Epidermal melanocyte (primary cell): ENCODE measurements around the gene GLDC.
"Not testable (repeated sequence)": the region's sequence is repeated elsewhere in the genome, so short reads cannot be mapped to it uniquely, and the experiment has no call there.

Experiments used
- DNase-seq: peaks from one replicate; pipeline ENCODE4 v3.0.0; 2011; ENCODE audit warnings: low spot score; ENCODE audit not compliant: insufficient read length

Gene GLDC

DNA sequence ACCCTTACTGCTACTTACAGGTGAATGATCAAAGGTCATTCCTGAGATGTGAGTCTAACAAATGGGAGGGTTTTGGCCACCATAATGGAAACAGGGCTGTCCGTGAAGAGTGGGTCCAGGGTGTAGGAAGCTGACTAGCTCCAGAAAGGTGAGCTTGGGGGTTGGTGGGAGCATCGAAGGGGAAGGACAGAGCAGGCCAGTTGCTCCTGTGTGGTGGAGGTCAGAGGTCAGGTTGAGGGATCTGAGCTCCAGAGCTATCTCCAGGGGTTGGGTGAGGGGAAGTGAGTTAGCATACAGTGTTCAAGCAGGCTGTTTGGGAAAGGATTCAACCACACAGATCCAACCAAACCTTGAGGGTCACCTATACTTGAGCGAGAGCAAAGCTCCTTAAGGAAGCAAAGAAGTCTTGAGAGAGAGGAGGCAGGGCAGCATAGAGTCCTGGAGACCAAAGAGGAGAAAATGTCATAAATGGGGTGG lies 18.7 kb upstream of the GLDC start:
- DNase-seq, result no peak

GRCh38 chr9:6660512-6660911 lies 15.0 kb upstream of the GLDC start:
- DNase-seq, result no peak

DNA sequence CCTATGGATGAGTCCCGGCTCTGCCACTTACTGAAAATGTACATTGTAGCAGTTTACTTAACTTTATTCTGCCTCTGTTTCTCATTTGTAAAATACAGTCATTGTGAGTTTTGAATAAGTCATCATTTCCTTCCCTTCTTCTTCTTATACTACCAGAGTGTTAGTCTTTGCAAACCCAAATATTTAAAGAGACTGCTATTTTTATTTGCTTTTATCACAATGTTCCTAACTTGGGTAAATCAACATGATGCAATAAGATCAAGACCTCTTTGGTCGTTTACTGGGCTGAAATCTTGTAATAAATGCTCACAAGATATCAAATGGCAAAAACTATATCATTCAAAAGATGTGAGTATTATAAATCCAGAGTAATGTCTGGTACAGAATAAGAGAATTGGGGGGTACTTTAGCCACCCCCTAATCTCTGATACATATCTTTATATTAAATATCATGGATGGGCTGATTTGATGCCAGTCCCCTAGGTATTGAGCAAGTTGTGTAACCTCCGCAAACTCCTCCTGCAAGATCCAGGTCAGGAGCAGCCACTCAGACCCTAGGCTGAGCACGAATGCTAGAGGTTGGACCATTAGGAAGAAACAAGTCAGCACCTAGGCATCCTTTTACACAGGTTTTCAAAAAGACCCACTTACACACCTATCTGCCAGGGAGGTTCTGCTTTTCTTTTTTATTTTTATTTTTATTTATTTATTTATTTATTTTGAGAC lies 13.3 kb upstream of the GLDC start:
- DNase-seq, result no peak

DNA sequence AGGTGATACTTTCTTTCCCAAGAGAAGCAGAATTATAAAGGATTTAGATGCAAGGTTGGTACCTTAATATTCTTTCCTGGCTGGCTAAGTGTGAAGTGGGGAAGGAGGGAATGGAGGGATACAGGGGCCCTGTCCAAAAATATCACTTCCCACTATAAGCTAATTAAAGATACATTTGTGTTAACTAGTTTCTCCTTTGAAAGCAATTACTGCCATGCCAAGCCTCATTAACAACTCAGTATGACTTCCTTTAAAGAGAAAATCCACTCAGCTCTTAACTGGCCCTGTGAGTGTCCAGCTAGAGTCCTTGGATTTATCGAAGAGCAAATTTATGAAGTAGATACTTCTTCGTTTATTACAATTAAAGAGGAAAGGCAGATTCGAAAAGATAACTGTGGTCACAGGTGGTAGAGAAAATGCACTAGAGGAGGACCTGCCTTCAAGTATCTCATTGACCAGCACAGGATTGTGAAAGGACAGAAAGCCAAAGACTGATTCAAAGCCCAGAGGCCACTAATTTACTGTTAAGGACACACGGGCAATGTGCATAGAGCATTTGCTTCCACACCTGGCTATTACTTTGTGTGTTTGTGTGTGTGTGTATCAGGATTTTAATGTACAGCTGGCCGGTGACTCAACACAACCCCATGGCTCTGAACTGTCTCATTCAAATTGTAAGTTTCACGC lies 11.2 kb upstream of the GLDC start:
- DNase-seq, result no peak

DNA sequence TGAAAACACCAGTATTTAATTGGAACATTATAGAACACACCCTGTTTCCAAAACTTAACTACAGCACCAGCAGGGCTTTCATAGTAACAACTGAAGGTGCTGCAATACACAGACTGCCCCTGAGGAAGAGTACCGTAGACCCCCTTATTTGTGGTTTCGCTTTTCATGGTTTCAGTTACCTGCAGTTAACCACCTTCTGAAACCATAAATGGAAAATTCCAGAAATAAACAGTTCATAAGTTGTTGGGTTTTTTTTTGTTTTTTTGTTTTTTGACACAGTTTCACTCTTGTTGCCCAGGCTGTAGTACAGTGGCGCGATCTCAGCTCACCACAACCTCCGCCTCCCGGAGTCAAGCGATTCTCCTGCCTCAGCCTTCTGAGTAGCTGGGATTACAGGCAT lies 9.5 kb upstream of the GLDC start:
- no peak for DNase-seq

DNA sequence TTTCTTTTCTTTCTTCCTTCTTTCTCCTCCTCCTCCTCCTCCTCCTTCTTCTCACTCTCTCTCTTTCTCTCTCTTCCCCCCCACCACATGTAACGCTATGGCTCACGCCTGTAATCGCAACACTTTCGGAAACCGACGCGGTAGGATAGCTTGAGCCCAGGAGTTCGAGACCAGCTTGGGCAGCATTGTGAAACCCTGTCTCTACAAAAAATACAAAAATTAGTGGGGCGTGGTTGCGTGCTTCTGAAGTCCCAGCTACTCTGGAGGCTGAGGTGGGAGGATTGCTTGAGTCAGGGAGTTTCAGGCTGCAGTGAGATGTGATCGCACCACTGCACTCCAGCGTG lies 736 bp upstream of the GLDC start:
- no peak for DNase-seq

DNA sequence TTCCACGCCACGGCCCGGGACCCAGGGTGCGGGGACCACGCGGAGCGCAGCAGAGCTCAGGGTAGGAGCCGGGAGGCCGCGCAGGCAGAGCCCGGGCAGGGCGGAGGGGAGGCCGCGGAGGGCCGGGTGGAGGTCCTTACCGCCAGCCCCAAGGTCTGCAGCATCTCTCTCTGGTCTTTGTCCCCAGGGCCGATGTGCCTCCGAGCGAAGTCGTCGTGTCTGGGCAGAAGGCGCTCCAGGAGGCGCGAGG lies 499 bp downstream of the GLDC start:
- not testable (repeated sequence) for DNase-seq

GRCh38 chr9:6644346-6645104 lies 1.0 kb downstream of the GLDC start:
- no peak for DNase-seq

GRCh38 chr9:6641961-6642360 lies 3.6 kb downstream of the GLDC start:
- no peak for DNase-seq

- DNase-seq, result no peak
Observed at GRCh38 chr9:6641561-6641960, 4.0 kb downstream of the GLDC start.

DNA sequence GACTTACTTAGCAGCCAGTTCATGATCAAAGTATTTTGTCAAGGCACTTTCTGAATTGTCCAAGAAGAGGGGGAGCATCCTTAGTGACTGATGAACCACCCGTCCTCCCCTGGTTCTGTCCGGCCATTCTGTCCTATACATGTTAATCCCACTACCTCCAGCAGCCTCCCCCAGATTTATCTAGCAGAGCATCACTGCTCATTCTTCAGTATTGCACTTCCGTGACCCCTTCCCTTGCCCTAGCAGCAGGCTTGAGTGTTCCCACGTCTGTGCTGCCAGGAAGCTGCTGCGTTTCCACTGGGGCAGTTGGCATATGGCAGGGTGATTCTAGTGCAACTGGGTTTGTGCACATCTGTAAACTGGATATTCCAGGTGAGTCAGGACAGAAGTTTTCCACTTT lies 4.5 kb downstream of the GLDC start:
- no peak for DNase-seq

DNA sequence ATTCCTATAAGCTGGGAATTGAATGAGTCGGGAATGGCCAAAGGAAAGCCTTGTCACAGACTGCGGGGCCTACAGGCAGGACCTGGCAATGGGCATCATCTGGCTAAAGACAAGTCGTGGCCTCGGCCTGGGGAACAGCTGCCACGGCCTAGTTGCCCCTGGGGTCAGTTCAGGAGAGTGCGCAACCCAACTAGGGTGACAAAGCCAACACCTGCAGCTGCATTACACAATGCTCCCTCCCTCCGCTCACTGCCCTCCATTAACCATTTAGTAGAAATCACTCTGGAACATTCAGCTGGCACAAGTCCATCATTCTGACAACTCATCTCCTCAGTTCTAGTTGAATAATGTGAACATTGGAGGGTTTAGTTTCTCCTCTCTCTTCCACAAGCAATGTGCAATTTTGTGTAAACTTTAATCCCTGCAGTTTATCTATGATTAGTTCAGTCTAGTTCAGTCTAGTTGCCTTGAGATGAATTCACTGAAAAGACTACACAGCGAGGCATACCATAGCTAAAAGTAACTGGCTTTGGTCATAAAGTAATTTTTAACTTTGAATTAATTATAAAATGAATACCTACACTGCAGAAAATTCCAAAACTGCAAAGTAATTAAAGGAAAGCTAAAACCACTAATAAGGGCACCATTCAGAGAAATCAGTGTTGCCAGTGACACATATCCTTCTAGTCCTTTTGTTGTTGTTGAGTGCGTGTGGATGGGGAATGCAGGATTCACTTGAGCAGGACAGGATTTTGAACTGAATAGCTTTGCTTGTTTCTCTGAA lies 5.1 kb downstream of the GLDC start:
- no peak for DNase-seq

GRCh38 chr9:6639622-6640021 lies 5.9 kb downstream of the GLDC start:
- DNase-seq, result no peak

DNA sequence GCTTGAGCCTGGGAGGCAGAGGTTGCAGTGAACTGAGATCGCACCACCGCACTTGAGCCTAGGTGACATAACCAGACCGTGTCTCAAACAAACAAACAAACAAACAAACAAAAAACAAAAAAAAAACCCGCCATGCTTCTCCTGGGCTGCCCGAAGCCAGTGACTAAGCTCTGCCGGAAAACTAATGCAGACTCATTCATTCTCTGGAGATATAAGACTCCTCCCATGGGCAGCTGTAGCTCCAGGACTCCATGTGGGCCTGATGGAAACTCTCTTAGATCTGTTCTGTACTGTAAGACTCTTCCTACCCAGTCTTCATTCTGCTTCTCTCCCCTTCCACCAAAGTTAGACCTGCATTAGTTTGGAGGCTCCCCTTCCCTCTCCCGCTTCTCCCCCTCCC lies 11.1 kb downstream of the GLDC start:
- DNase-seq, result no peak

DNA sequence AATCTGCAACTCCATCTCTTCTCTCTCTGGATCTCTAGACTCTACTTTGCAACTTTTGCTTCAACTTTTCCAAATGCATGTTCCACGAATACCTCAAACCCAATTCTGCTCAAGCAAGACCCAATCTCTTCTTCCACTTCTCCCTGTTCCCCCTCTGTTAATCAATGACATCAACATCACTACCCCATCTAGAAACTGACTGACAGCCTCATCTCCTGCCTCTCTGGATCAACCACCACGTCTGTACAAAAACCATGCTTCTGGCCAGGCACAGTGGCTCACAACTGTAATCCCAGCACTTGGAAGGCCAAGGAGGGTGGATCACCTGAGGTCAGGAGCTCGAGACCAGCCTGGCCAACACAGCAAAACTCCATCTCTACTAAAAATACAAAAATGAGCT lies 12.2 kb downstream of the GLDC start:
- no peak for DNase-seq

DNA sequence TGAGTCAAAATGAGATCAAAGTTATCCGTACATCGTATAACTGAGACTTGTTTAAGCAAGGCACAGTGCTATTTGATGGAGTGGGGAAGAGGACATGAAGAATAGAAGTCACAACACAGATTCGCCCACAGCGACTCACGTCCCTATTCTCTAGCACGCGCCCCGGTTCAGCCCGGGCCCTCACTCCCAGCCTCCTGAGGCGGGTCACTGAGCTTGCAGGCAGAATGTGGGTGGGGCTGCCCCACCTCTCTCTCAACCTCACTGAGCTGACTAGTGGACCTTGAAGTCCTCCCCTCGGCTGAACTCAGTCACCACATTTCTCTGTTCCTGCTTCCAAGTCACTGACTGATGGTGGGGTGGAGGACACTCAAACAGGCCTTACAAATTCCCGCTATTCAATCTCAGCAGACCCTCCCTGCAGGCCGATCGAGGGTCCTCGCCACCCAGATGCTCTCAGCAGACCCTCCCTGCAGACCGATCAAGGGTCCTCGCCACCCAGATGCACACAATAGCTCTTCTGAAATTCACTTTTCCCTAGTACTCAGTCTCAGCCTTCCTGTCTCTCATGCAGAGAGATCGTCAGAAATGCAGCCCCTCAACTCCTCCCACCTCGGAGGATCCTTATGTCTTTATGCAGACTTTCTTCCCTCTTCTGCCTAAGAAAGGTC lies 12.9 kb downstream of the GLDC start:
- DNase-seq, result no peak

DNA sequence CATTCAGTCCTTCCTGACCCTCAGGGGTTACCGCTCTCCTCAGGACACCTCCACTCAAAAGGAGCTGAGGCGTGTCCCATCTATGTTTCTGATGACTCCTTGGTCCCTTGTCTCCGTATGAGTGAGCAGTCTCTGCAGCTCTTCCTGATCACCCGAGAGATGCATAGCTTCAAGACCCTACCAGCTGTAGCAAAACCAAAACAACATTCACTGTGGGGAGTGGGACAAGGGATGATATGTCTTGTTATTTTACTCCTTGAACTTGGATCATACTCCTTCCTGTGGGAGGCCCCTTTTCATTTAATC lies 14.4 kb downstream of the GLDC start:
- no peak for DNase-seq

DNA sequence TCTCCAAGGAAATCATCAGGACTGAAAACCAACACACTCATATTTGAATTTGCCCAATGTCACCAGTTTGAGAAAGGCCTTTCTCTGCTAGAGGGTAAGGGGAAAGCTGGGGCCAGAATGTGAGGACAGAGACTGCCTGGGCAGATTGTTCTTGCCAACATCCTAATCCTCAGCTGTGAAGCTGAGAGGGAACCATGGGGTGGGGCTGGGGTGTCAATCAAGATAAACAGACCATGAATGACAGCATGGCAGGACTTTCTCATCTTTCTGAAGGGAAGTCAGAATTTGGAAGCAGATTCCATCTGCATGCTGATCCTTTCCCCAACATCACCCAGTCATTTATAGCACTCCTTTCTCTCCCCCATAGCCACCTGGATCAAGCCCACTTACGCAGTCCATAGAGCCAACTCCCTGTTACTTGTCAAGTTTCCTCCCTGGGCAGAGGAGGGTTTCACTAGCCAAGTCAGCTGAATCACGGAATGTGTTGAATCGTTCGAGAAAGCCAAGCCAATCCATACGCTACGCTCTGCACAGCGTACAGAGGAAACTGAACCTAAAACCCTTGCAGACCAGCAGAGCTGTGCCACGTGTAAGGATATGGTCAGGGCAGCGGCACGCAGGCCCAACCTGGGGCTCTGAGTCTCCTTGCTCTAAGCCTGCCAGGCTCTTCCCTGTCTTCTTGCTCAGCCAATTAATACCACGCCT lies 14.9 kb downstream of the GLDC start:
- no peak for DNase-seq

DNA sequence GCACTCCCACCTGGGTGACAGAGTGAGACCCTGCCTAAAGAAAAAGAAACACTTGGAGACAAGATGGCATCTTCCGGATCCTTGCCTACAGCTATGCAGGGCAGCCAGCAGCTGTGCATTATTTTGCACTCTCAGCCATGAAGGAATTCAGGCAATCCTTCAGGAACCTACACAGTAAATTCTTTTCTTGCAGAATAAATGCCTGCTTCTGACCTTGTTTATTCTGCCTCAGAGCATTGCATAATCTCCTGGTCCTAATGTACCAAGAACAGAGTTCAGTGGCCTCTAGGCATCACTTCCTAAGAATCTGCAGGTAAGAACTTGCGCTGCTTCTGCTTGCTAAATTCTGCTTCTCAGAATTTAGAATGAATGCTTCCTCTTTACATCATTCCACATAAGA lies 16.8 kb downstream of the GLDC start:
- no peak for DNase-seq

DNA sequence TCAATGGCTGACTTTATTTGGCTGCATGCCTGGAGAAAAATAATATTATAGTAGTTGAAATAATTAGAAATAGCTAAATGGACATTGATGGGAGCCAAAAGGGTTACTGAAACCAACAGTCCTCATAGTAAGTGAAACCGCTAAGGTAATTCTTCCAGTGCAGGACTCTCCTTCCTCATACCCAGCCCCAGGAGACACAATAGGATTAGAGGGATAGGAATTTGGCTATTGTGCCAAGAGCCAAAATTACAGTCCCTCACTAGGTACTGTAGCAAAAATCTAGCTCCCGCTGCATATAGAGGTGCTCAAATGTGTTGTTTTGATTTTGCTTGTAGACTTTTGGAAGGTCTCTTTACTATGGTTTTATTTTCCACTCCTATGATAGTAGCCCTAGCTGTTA lies 20.2 kb downstream of the GLDC start:
- DNase-seq, result no peak

GRCh38 chr9:6622784-6623183 lies 22.7 kb downstream of the GLDC start:
- DNase-seq, result not testable (repeated sequence)
